ENCODE data around the gene MIPEP.

MIPEP gene

GRCh38 chr13:23728807-23729206 is 160.4 kb downstream of the MIPEP start:
- Histone ChIP-seq H3K27ac (replicated peaks) (no peak overlapping the region), H3K27me3 (ENCODE audit: insufficient read depth, poor library complexity, severe bottlenecking) (no peaks in the 10 kb centered on the region), H3K4me3 (replicated peaks; ENCODE audit: insufficient read depth, low read length) (no peak overlapping the region)
- no peak for DNase-seq (ENCODE audit: low read depth in 1 of 2, low spot score in 1 of 2)
- TF ChIP-seq, protein P1, sequence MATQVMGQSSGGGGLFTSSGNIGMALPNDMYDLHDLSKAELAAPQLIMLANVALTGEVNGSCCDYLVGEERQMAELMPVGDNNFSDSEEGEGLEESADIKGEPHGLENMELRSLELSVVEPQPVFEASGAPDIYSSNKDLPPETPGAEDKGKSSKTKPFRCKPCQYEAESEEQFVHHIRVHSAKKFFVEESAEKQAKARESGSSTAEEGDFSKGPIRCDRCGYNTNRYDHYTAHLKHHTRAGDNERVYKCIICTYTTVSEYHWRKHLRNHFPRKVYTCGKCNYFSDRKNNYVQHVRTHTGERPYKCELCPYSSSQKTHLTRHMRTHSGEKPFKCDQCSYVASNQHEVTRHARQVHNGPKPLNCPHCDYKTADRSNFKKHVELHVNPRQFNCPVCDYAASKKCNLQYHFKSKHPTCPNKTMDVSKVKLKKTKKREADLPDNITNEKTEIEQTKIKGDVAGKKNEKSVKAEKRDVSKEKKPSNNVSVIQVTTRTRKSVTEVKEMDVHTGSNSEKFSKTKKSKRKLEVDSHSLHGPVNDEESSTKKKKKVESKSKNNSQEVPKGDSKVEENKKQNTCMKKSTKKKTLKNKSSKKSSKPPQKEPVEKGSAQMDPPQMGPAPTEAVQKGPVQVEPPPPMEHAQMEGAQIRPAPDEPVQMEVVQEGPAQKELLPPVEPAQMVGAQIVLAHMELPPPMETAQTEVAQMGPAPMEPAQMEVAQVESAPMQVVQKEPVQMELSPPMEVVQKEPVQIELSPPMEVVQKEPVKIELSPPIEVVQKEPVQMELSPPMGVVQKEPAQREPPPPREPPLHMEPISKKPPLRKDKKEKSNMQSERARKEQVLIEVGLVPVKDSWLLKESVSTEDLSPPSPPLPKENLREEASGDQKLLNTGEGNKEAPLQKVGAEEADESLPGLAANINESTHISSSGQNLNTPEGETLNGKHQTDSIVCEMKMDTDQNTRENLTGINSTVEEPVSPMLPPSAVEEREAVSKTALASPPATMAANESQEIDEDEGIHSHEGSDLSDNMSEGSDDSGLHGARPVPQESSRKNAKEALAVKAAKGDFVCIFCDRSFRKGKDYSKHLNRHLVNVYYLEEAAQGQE (IDR thresholded peaks at IDR 0.05; ENCODE audit: insufficient replicate concordance, low read depth): no peak
- TF ChIP-seq SPI1 (IDR thresholded peaks at IDR 0.05; ENCODE audit: borderline replicate concordance, low read depth): no peak
- no peak for TF ChIP-seq GABPA (IDR thresholded peaks at IDR 0.05; ENCODE audit: low read depth)
- TF ChIP-seq, protein P2, sequence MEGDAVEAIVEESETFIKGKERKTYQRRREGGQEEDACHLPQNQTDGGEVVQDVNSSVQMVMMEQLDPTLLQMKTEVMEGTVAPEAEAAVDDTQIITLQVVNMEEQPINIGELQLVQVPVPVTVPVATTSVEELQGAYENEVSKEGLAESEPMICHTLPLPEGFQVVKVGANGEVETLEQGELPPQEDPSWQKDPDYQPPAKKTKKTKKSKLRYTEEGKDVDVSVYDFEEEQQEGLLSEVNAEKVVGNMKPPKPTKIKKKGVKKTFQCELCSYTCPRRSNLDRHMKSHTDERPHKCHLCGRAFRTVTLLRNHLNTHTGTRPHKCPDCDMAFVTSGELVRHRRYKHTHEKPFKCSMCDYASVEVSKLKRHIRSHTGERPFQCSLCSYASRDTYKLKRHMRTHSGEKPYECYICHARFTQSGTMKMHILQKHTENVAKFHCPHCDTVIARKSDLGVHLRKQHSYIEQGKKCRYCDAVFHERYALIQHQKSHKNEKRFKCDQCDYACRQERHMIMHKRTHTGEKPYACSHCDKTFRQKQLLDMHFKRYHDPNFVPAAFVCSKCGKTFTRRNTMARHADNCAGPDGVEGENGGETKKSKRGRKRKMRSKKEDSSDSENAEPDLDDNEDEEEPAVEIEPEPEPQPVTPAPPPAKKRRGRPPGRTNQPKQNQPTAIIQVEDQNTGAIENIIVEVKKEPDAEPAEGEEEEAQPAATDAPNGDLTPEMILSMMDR (IDR thresholded peaks at IDR 0.05; ENCODE audit: insufficient read depth, low read length): no peak
- no peak for TF ChIP-seq POLR2AphosphoS5 (IDR thresholded peaks at IDR 0.05; ENCODE audit: low read depth)

DNA sequence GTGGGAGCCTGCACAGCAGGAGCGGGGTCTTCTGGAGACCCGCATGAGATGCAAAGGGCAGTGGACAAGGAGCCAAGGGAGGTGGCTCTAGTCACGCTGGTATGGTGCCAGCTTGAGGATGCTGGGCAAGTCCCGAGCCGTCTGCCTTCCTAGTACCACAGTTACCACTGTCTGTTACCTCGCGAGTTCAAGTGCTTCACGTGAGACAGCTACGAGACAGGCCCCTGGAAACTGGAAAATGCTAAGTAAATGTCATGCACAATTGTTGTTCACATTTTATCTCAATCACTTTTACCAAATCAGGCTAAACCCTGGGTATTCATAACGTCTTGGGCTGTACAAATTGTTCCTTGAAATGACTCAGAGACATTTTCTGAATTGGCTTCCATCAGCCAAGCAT is 163.3 kb downstream of the MIPEP start:
- H3K27me3 ChIP-seq (ENCODE audit: insufficient read depth, poor library complexity, severe bottlenecking): no peaks in the 10 kb centered on the region
- H3K27ac ChIP-seq (replicated peaks): no peak overlapping the region
- no peak for DNase-seq (ENCODE audit: low read depth in 1 of 2, low spot score in 1 of 2)
- no peak overlapping the region for H3K4me3 ChIP-seq (replicated peaks; ENCODE audit: insufficient read depth, low read length)
- no peak for TF ChIP-seq SPI1 (IDR thresholded peaks at IDR 0.05; ENCODE audit: borderline replicate concordance, low read depth)
- TF ChIP-seq, protein P1 (IDR thresholded peaks at IDR 0.05; ENCODE audit: insufficient replicate concordance, low read depth): no peak
- no peak for TF ChIP-seq GABPA (IDR thresholded peaks at IDR 0.05; ENCODE audit: low read depth)
- TF ChIP-seq POLR2AphosphoS5 (IDR thresholded peaks at IDR 0.05; ENCODE audit: low read depth): no peak
- TF ChIP-seq, protein P2 (IDR thresholded peaks at IDR 0.05; ENCODE audit: insufficient read depth, low read length): no peak

DNA sequence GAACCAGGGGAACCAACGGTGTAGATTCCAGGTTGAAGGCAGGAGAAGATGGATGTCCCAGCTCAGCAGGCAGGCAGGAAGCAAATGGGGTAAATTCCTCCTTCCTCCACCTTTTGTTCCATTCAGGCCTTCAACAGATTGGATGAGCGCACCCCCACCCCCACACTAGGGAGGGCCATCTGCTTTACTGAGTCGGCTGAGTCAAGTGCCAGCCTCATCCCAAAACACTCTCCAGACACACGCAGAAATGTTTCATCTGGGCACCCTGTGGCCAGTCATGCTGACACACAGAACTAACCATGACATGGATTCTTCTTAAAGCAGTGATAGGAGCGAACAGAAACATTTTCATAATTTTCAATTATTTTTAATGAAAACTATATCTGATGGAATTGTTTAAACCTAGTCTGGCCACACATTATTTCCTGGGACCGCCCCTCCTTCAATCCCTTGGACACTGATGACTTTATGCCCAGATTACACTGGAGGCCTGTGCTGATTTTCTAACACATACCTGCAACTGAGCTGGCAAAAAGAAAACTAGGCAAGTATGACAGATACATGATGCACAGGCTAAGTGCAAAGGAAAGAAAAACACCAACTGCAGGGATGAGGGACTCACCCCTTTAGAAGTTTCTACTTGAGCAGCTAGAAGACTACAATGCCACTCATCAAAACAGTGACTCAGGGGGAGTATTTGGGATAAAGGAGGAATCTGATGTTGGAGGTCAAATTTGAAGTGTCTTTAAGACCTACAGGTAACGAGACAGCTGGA is 164.8 kb downstream of the MIPEP start:
- H3K27me3 ChIP-seq (ENCODE audit: insufficient read depth, poor library complexity, severe bottlenecking): no peaks in the 10 kb centered on the region
- no peak overlapping the region for H3K27ac ChIP-seq (replicated peaks)
- no peak overlapping the region for H3K4me3 ChIP-seq (replicated peaks; ENCODE audit: insufficient read depth, low read length)
- TF ChIP-seq SPI1 (IDR thresholded peaks at IDR 0.05; ENCODE audit: borderline replicate concordance, low read depth) (no peak), POLR2AphosphoS5 (IDR thresholded peaks at IDR 0.05; ENCODE audit: low read depth) (no peak), GABPA (IDR thresholded peaks at IDR 0.05; ENCODE audit: low read depth) (no peak)
- TF ChIP-seq, protein P2 (IDR thresholded peaks at IDR 0.05; ENCODE audit: insufficient read depth, low read length): no peak
- TF ChIP-seq, protein P1 (IDR thresholded peaks at IDR 0.05; ENCODE audit: insufficient replicate concordance, low read depth): no peak
- DNase-seq (ENCODE audit: low read depth in 1 of 2, low spot score in 1 of 2): no peak

All from HL-60 (cell line).